A549 (cell line): Measurements from ENCODE around the gene GDA. TPM values are rescaled to one million over a fixed set of nuclear protein-coding genes. Genes with fewer than 3 reads are reported as not detected.

Experiments
- ATAC-seq, 2 experiments: fragments of 200-7000 bp in 1 of 2; fragments of >200 bp in 1 of 2; cut with Nextera tagmentation in 1 of 2; cut with Tn5 transposase in 1 of 2; 3 replicates each; pipeline versions ENCODE4 v1.8.0 to v1.9.1; 2018 to 2020; ENCODE audit warnings: mild to moderate bottlenecking in 1 of 2, moderate library complexity in 1 of 2
- CTCF ChIA-PET: fragments of 300-600 bp; sonication (Branson Sonifier 250); formaldehyde crosslinking; extraction: SDS; loops from one replicate; lab custom pipeline; 2021; ENCODE audit warnings: antibody characterized with exemption, inconsistent platforms; lab: Yijun Ruan, JAX
- POLR2A ChIA-PET: fragments of 350-600 bp; formaldehyde crosslinking; extraction: SDS; loops from one replicate; lab custom pipeline; 2021; ENCODE audit warnings: antibody characterized with exemption, inconsistent platforms; lab: Yijun Ruan, JAX
- DNase-seq, 2 experiments: peaks; one replicate each; pipeline versions ENCODE4 v3.0.0 to v3.0.0-alpha.2; 2011 to 2016; ENCODE audit warnings: low read depth in 1 of 2, low spot score in 1 of 2
- FAIRE-seq: peaks from 2 replicates; lab custom pipeline; 2011; peaks lifted over from hg19 to GRCh38; lab: Jason Lieb, UNC
- H3K27ac ChIP-seq, 2 experiments: fragments of >200 bp; sonication (Bioruptor Twin); formaldehyde crosslinking; 3 replicates each; pipeline ENCODE4 v1.5.1; 2016 to 2017
- H3K4me1 ChIP-seq: fragments of >200 bp; sonication (Bioruptor Twin); formaldehyde crosslinking; 3 replicates; pipeline ENCODE4 v1.6.1; 2016
- H3K4me2 ChIP-seq: fragments of >200 bp; sonication (Bioruptor Twin); formaldehyde crosslinking; 3 replicates; pipeline ENCODE4 v1.6.1; 2016
- H3K4me3 ChIP-seq: fragments of >200 bp; sonication (Bioruptor Twin); formaldehyde crosslinking; 3 replicates; pipeline ENCODE4 v1.5.1; 2016
- H3K9me3 ChIP-seq: fragments of >200 bp; sonication (Bioruptor Twin); formaldehyde crosslinking; 3 replicates; pipeline ENCODE4 v1.6.1; 2016
- BHLHE40 ChIP-seq: IDR thresholded peaks from 2 replicates; pipeline ENCODE4 v1.6.1; 2012; ENCODE audit warnings: low read depth, low read length, inconsistent platforms
- CBX2 ChIP-seq: fragments of 200-600 bp; sonication (generic); IDR thresholded peaks from 2 replicates; pipeline ENCODE4 v1.6.1; 2016; ENCODE audit warnings: low read depth, mild to moderate bottlenecking, borderline replicate concordance
- CHD4 ChIP-seq: fragments of 200-600 bp; sonication (generic); IDR thresholded peaks from 2 replicates; pipeline ENCODE4 v1.6.1; 2016; ENCODE audit warnings: antibody characterized with exemption, mild to moderate bottlenecking, borderline replicate concordance
- EHMT2 ChIP-seq: fragments of 200-600 bp; sonication (generic); IDR thresholded peaks from 2 replicates; pipeline ENCODE4 v1.6.1; 2016; ENCODE audit warnings: antibody characterized with exemption, low read depth, mild to moderate bottlenecking, moderate library complexity
- EP300 ChIP-seq, 2 experiments: fragments of >200 bp; sonication (Bioruptor Twin); formaldehyde crosslinking; IDR thresholded peaks; 2 replicates in 1 of 2; 3 replicates in 1 of 2; pipeline ENCODE4 v1.6.1; 2016 to 2017
- FOSB ChIP-seq: fragments of 250-450 bp; sonication (Bioruptor Pico); IDR thresholded peaks from 2 replicates; pipeline ENCODE4 v1.5.0; 2020; ENCODE audit warnings: mild to moderate bottlenecking, moderate library complexity
- HDAC2 ChIP-seq: fragments of 200-600 bp; sonication (generic); IDR thresholded peaks from 2 replicates; pipeline ENCODE4 v1.6.1; 2016
- HOXB13 ChIP-seq: fragments of 250-450 bp; sonication (Bioruptor Pico); IDR thresholded peaks from 2 replicates; pipeline ENCODE4 v1.5.0; 2020; ENCODE audit warnings: low read depth, mild to moderate bottlenecking, moderate library complexity
- JUN ChIP-seq, 2 experiments: fragments of >200 bp; sonication (Bioruptor Twin); formaldehyde crosslinking; IDR thresholded peaks; 2 replicates in 1 of 2; 3 replicates in 1 of 2; pipeline ENCODE4 v1.6.1; 2016 to 2017
- KDM1A ChIP-seq: fragments of 200-600 bp; sonication (generic); IDR thresholded peaks from 2 replicates; pipeline ENCODE4 v1.6.1; 2016; ENCODE audit warnings: low read depth, mild to moderate bottlenecking
- MAZ ChIP-seq: fragments of 150-350 bp; IDR thresholded peaks from 2 replicates; pipeline ENCODE4 v1.6.1; 2014; ENCODE audit warnings: antibody characterized with exemption, low read depth, low read length, borderline replicate concordance
- NFE2L2 ChIP-seq: fragments of 150-350 bp; conservative IDR thresholded peaks from 2 replicates; pipeline ENCODE4 v1.6.1; 2014; ENCODE audit warnings: low read length
- NR3C1 ChIP-seq: fragments of >200 bp; sonication (Bioruptor Twin); formaldehyde crosslinking; IDR thresholded peaks from 3 replicates; pipeline ENCODE4 v1.6.1; 2017
- PHF8 ChIP-seq: fragments of 200-600 bp; sonication (generic); IDR thresholded peaks from 2 replicates; pipeline ENCODE4 v1.6.1; 2016; ENCODE audit warnings: low read depth, mild to moderate bottlenecking, antibody characterized with exemption, moderate library complexity, borderline replicate concordance
- RAD21 ChIP-seq, 2 experiments: fragments of >200 bp in 1 of 2; sonication (Bioruptor Twin) in 1 of 2; formaldehyde crosslinking in 1 of 2; IDR thresholded peaks in 1 of 2; conservative IDR thresholded peaks in 1 of 2; 2 replicates in 1 of 2; 3 replicates in 1 of 2; pipeline ENCODE4 v1.6.1; 2012 to 2018; ENCODE audit warnings: inconsistent platforms in 1 of 2
- REST ChIP-seq: fragments of 200-600 bp; sonication (generic); IDR thresholded peaks from 2 replicates; pipeline ENCODE4 v1.6.1; 2016; ENCODE audit warnings: antibody characterized with exemption, mild to moderate bottlenecking, moderate library complexity
- RFX5 ChIP-seq: fragments of 450-650 bp; IDR thresholded peaks from 2 replicates; pipeline ENCODE4 v1.7.1; 2014; ENCODE audit warnings: antibody characterized with exemption, mild to moderate bottlenecking, moderate library complexity
- TFCP2L1 ChIP-seq: fragments of 250-450 bp; sonication (Bioruptor Pico); IDR thresholded peaks from 2 replicates; pipeline ENCODE4 v1.5.0; 2021; ENCODE audit warnings: mild to moderate bottlenecking
- TP53 ChIP-seq: fragments of 250-450 bp; sonication (Bioruptor Pico); IDR thresholded peaks from 2 replicates; pipeline ENCODE4 v1.5.0; 2021; ENCODE audit warnings: mild to moderate bottlenecking, moderate library complexity
- ZC3H11A ChIP-seq: fragments of 450-650 bp; IDR thresholded peaks from 2 replicates; pipeline ENCODE4 v1.6.1; 2014; ENCODE audit warnings: antibody characterized with exemption, mild to moderate bottlenecking
- WGBS: methylation state at CpG from one replicate; pipeline ENCODE4 v1.1.6; 2017; ENCODE audit errors: missing lambda C conversion rate; 5-methylcytosine and 5-hydroxymethylcytosine counted together
- polyA plus RNA-seq, 4 experiments: library from polyadenylated mRNA; depleted of rRNA in 3 of 4; stranded (reverse); fragments of >200 nt; fragmentation: RNase III in 1 of 4; extraction: RNeasy Plus Mini Kit Qiagen cat#74134 plus additional on column Dnase treatment in 1 of 4; gene quantifications; 2 replicates in 3 of 4; 3 replicates in 1 of 4; pipeline ENCODE4 v1.2.3, GENCODE V29; 2011 to 2017

Gene GDA
- polyA plus RNA-seq, 2 of the 4 experiments (the other 2 are of a cell fraction): 0.23 to 1.2 TPM

- TF ChIP-seq REST (no peak), HDAC2 (no peak), NFE2L2 (no peak), JUN (IDR thresholded peaks at IDR 0.05) (no peak), PHF8 (no peak), CBX2 (no peak), HOXB13 (CRISPR knock-in tag) (no peak), BHLHE40 (no peak)
- TF ChIP-seq, all 56 proteins: peak for 0
These were observed 23.8 kb downstream of the GDA start (continued) for GRCh38 chr9:72173080-72173479.

GRCh38 chr9:72185561-72185960 lies 36.3 kb downstream of the GDA start:
- H3K4me1 ChIP-seq: no peaks in the 10 kb centered on the region
- no peak overlapping the region for H3K27ac ChIP-seq
- POLR2A ChIA-PET: no interaction called here
- no peak for DNase-seq
- CTCF ChIA-PET: interaction anchor here (0.9 kb wide), 1 partner anchor 17 kb away, joined by 3 read pairs; no protein-coding TSS in a partner anchor
- H3K4me2 ChIP-seq: no peak overlapping the region
- H3K9me3 ChIP-seq: peaks cover 13% of the 10 kb centered on the region; the same call in 2 of the 3 replicates
- TF ChIP-seq KDM1A: no peak
- no peak for TF ChIP-seq HDAC2
- TF ChIP-seq EP300 (IDR thresholded peaks at IDR 0.05): no peak
- TF ChIP-seq TP53: no peak
- TF ChIP-seq ZC3H11A: no peak
- TF ChIP-seq NR3C1: no peak
- TF ChIP-seq FOSB (CRISPR knock-in tag): no peak
- no peak for TF ChIP-seq RAD21 (conservative IDR thresholded peaks at IDR 0.05 in 1 of 2, IDR thresholded peaks at IDR 0.05 in 1 of 2)
- TF ChIP-seq MAZ: no peak
- TF ChIP-seq EHMT2: no peak
- no peak for TF ChIP-seq CHD4
- TF ChIP-seq HOXB13 (CRISPR knock-in tag): no peak
- no peak for TF ChIP-seq BHLHE40
- no peak for TF ChIP-seq TFCP2L1 (CRISPR knock-in tag)
- no peak for TF ChIP-seq RFX5
- TF ChIP-seq, all 56 proteins: peak for 0
- no peak for ATAC-seq
- WGBS: 36% methylated on average over 2 of the region's 2 CpGs
- FAIRE-seq: no peak
- H3K4me3 ChIP-seq: no peak overlapping the region

- peaks cover 13% of the 10 kb centered on the region; the same call in 2 of the 3 replicates for H3K9me3 ChIP-seq
- CTCF ChIA-PET: no interaction called here
- ATAC-seq (no peak), DNase-seq (no peak), FAIRE-seq (no peak)
- H3K27ac ChIP-seq: no peak overlapping the region
- WGBS: 22% methylated on average over 3 of the region's 3 CpGs
- POLR2A ChIA-PET: no interaction called here
- H3K4me2 ChIP-seq: no peak overlapping the region
- no peak for TF ChIP-seq PHF8
- no peaks in the 10 kb centered on the region for H3K4me1 ChIP-seq
- H3K4me3 ChIP-seq: no peak overlapping the region
These were observed 38.0 kb downstream of the GDA start for GRCh38 chr9:72187121-72187695.
